Stimulated activated CD4-positive, alpha-beta T cell treated with anti-CD3 and anti-CD28 coated beads, Interleukin-2, amount 100 ng/mL, for 24 hours (primary cell): Measurements from ENCODE around the gene TMEM117.
"Not testable (repeated sequence)": the region's sequence is repeated elsewhere in the genome, so short reads cannot be mapped to it uniquely, and the experiment has no call there.

Experiments
- DNase-seq, 2 donors: peaks; one replicate each; pipeline ENCODE4 v3.0.0-alpha.2; 2020

Gene TMEM117

GRCh38 chr12:44317651-44318126 lies 481.8 kb downstream of the TMEM117 start:
- DNase-seq, result no peak

GRCh38 chr12:44331269-44331668 lies 495.4 kb downstream of the TMEM117 start:
- no peak for DNase-seq

- DNase-seq, result no peak
Observed at GRCh38 chr12:44334347-44334746, 498.5 kb downstream of the TMEM117 start.

GRCh38 chr12:44335030-44335429 lies 499.1 kb downstream of the TMEM117 start:
- DNase-seq, result no peak

- no peak for DNase-seq
Observed at GRCh38 chr12:44336577-44336976, 500.7 kb downstream of the TMEM117 start.

GRCh38 chr12:44342371-44342770 lies 506.5 kb downstream of the TMEM117 start:
- DNase-seq, result no peak

GRCh38 chr12:44347145-44347544 lies 511.3 kb downstream of the TMEM117 start:
- DNase-seq, result no peak

GRCh38 chr12:44357494-44357893 lies 521.6 kb downstream of the TMEM117 start:
- DNase-seq, result no peak

- DNase-seq, result no peak
Observed at GRCh38 chr12:44358636-44359035, 522.8 kb downstream of the TMEM117 start.

GRCh38 chr12:44362947-44363346 lies 527.1 kb downstream of the TMEM117 start:
- no peak for DNase-seq

GRCh38 chr12:44367136-44367535 lies 531.3 kb downstream of the TMEM117 start:
- no peak for DNase-seq

GRCh38 chr12:44367916-44368315 lies 532.0 kb downstream of the TMEM117 start:
- DNase-seq, result no peak

- no peak for DNase-seq
Observed at GRCh38 chr12:44369998-44370397, 534.1 kb downstream of the TMEM117 start.

GRCh38 chr12:44370982-44371381 lies 535.1 kb downstream of the TMEM117 start:
- no peak for DNase-seq

- no peak for DNase-seq
Observed at GRCh38 chr12:44372259-44372658, 536.4 kb downstream of the TMEM117 start.

GRCh38 chr12:44375694-44376093 lies 539.8 kb downstream of the TMEM117 start:
- no peak for DNase-seq

- DNase-seq, result no peak
Observed at GRCh38 chr12:44377443-44378187, 541.7 kb downstream of the TMEM117 start.

GRCh38 chr12:44379113-44379512 lies 543.2 kb downstream of the TMEM117 start:
- not testable (repeated sequence) for DNase-seq

GRCh38 chr12:44379831-44380230 lies 544.0 kb downstream of the TMEM117 start:
- DNase-seq, result no peak

- no peak for DNase-seq
Observed at GRCh38 chr12:44380861-44381260, 545.0 kb downstream of the TMEM117 start.

- no peak for DNase-seq
Observed at GRCh38 chr12:44381341-44381740, 545.5 kb downstream of the TMEM117 start.

- no peak for DNase-seq
Observed at GRCh38 chr12:44384136-44384535, 548.3 kb downstream of the TMEM117 start.

- DNase-seq, result no peak
Observed at GRCh38 chr12:44385964-44386363, 550.1 kb downstream of the TMEM117 start.

- DNase-seq, result no peak
Observed at GRCh38 chr12:44387581-44387980, 551.7 kb downstream of the TMEM117 start.

GRCh38 chr12:44389038-44389437 lies 553.2 kb downstream of the TMEM117 start:
- DNase-seq, result no peak
